Loucy (cell line): Measurements from ENCODE around the gene ENOX1.

Experiments
- H2AFZ ChIP-seq: fragments of 200-600 bp; sonication (generic); 2 replicates; pipeline ENCODE4 v1.6.0; 2016; ENCODE audit warnings: antibody characterized with exemption, mild to moderate bottlenecking, low read length, moderate library complexity
- H3F3A ChIP-seq: fragments of 200-600 bp; 2 replicates; pipeline ENCODE4 v1.6.0; 2016; ENCODE audit warnings: antibody characterized with exemption, low read depth, mild to moderate bottlenecking
- H3K27me3 ChIP-seq: fragments of 200-600 bp; sonication (generic); 2 replicates; pipeline ENCODE4 v1.6.1; 2014; ENCODE audit warnings: low read length, mild to moderate bottlenecking; ENCODE audit not compliant: insufficient read depth, poor library complexity, severe bottlenecking
- H3K36me3 ChIP-seq: fragments of 200-600 bp; sonication (generic); 2 replicates; pipeline ENCODE4 v1.6.1; 2016; ENCODE audit warnings: low read length; ENCODE audit not compliant: insufficient read depth
- H3K4me1 ChIP-seq: fragments of 200-600 bp; sonication (generic); 2 replicates; pipeline ENCODE4 v1.5.1; 2014; ENCODE audit warnings: low read length, mild to moderate bottlenecking; ENCODE audit not compliant: insufficient read depth, poor library complexity, severe bottlenecking
- H3K4me2 ChIP-seq: fragments of 200-600 bp; sonication (generic); 2 replicates; pipeline ENCODE4 v1.6.0; 2014; ENCODE audit warnings: antibody characterized with exemption, low read length, low read depth, mild to moderate bottlenecking; ENCODE audit not compliant: poor library complexity, severe bottlenecking
- H3K4me3 ChIP-seq: fragments of 200-600 bp; sonication (generic); 2 replicates; pipeline ENCODE4 v1.5.1; 2014; ENCODE audit warnings: low read length, mild to moderate bottlenecking, mixed read lengths; ENCODE audit not compliant: poor library complexity, severe bottlenecking
- H3K79me2 ChIP-seq: fragments of 200-600 bp; sonication (generic); 2 replicates; pipeline ENCODE4 v1.6.1; 2014; ENCODE audit warnings: low read length; ENCODE audit not compliant: insufficient read depth
- H3K9ac ChIP-seq: fragments of 200-600 bp; sonication (generic); 2 replicates; pipeline ENCODE4 v1.6.0; 2014; ENCODE audit warnings: mild to moderate bottlenecking, low read depth, low read length, moderate library complexity; ENCODE audit not compliant: poor library complexity, severe bottlenecking
- H3K9me2 ChIP-seq: fragments of 200-600 bp; sonication (generic); replicated peaks from 2 replicates; pipeline ENCODE4 v1.6.1; 2016; ENCODE audit warnings: low read depth, low read length, mixed read lengths
- H3K9me3 ChIP-seq: fragments of 200-600 bp; sonication (generic); 2 replicates; pipeline ENCODE4 v1.6.1; 2014; ENCODE audit warnings: mild to moderate bottlenecking, antibody characterized with exemption, low read length, low read depth; ENCODE audit not compliant: insufficient read depth
- H4K20me1 ChIP-seq: fragments of 200-600 bp; sonication (generic); 2 replicates; pipeline ENCODE4 v1.6.0; 2014; ENCODE audit warnings: antibody characterized with exemption, low read length, mild to moderate bottlenecking; ENCODE audit not compliant: insufficient read depth, poor library complexity, severe bottlenecking
- EZH2phosphoT487 ChIP-seq: fragments of 200-600 bp; IDR thresholded peaks from 2 replicates; pipeline ENCODE4 v1.6.1; 2018; ENCODE audit warnings: antibody characterized with exemption, mild to moderate bottlenecking, moderate library complexity, borderline replicate concordance
- TF ChIP-seq, protein P1 (sequence below): fragments of 200-600 bp; sonication (generic); conservative IDR thresholded peaks from 2 replicates; pipeline ENCODE4 v1.5.1; 2014; ENCODE audit warnings: mild to moderate bottlenecking, antibody characterized with exemption, low read length

ENOX1 gene

GRCh38 chr13:43364210-43365038, 422.3 kb downstream of the ENOX1 start:
- no peaks in the 10 kb centered on the region for H4K20me1 ChIP-seq
- no peaks in the 10 kb centered on the region for H3K9me3 ChIP-seq
- H3K9ac ChIP-seq = peak overlapping the region; percentile 28
- peak overlapping the region; percentile 60; the same call in 1 of the 2 replicates for H2AFZ ChIP-seq
- H3K27me3 ChIP-seq = no peaks in the 10 kb centered on the region
- TF ChIP-seq, protein P1, sequence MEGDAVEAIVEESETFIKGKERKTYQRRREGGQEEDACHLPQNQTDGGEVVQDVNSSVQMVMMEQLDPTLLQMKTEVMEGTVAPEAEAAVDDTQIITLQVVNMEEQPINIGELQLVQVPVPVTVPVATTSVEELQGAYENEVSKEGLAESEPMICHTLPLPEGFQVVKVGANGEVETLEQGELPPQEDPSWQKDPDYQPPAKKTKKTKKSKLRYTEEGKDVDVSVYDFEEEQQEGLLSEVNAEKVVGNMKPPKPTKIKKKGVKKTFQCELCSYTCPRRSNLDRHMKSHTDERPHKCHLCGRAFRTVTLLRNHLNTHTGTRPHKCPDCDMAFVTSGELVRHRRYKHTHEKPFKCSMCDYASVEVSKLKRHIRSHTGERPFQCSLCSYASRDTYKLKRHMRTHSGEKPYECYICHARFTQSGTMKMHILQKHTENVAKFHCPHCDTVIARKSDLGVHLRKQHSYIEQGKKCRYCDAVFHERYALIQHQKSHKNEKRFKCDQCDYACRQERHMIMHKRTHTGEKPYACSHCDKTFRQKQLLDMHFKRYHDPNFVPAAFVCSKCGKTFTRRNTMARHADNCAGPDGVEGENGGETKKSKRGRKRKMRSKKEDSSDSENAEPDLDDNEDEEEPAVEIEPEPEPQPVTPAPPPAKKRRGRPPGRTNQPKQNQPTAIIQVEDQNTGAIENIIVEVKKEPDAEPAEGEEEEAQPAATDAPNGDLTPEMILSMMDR = no peak
- TF ChIP-seq EZH2phosphoT487 = no peak
- H3K36me3 ChIP-seq = no peaks in the 10 kb centered on the region
- peaks cover 48% of the 10 kb centered on the region for H3K4me1 ChIP-seq
- H3K79me2 ChIP-seq = no peaks in the 10 kb centered on the region
- peak overlapping the region; percentile 41 for H3K4me3 ChIP-seq
- H3K9me2 ChIP-seq = no peaks in the 10 kb centered on the region
- H3F3A ChIP-seq = no peaks in the 10 kb centered on the region; the same call in 1 of the 2 replicates
- H3K4me2 ChIP-seq = peak overlapping the region; percentile 56

GRCh38 chr13:43363156-43363953, 423.4 kb downstream of the ENOX1 start:
- no peaks in the 10 kb centered on the region for H3K9me2 ChIP-seq
- no peak overlapping the region for H2AFZ ChIP-seq
- TF ChIP-seq, protein P1 = no peak
- no peak for TF ChIP-seq EZH2phosphoT487
- no peaks in the 10 kb centered on the region; the same call in 1 of the 2 replicates for H3F3A ChIP-seq
- H3K27me3 ChIP-seq = no peaks in the 10 kb centered on the region
- peaks cover 48% of the 10 kb centered on the region for H3K4me1 ChIP-seq
- H3K9ac ChIP-seq = no peak overlapping the region
- no peak overlapping the region for H3K4me3 ChIP-seq
- no peaks in the 10 kb centered on the region for H3K79me2 ChIP-seq
- no peaks in the 10 kb centered on the region for H3K36me3 ChIP-seq
- no peaks in the 10 kb centered on the region for H4K20me1 ChIP-seq
- H3K9me3 ChIP-seq = no peaks in the 10 kb centered on the region
- peak overlapping the region; percentile 56 for H3K4me2 ChIP-seq

DNA sequence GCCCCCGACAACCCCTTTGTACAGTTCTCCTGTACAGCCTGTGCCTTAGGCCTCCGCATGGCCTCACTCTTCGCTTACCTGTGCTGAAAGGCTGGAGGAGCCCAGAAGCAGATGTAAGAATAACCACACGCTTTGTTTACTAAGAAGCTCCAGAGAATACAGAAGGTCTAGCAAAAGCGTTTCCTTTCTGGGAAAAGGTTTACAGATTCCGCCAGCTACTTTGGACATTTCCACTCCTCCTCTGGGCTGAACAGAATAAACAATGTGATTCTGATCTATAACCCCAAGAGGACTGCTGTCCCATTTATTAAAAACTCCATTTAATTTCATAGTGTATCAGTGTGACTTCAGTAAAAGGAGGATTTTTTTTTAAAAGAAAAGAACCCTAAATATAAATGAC, 424.2 kb downstream of the ENOX1 start:
- no peaks in the 10 kb centered on the region for H3K79me2 ChIP-seq
- H4K20me1 ChIP-seq = no peaks in the 10 kb centered on the region
- 0 out of 2 replicates have a peak overlapping the region, but pooled peaks have one; percentile 1 for H2AFZ ChIP-seq
- H3K9me2 ChIP-seq = no peaks in the 10 kb centered on the region
- no peak overlapping the region for H3K4me2 ChIP-seq
- TF ChIP-seq EZH2phosphoT487 = no peak
- TF ChIP-seq, protein P1 = no peak
- H3K9me3 ChIP-seq = no peaks in the 10 kb centered on the region
- H3K36me3 ChIP-seq = no peaks in the 10 kb centered on the region
- no peaks in the 10 kb centered on the region; the same call in 1 of the 2 replicates for H3F3A ChIP-seq
- H3K4me3 ChIP-seq = no peak overlapping the region
- H3K9ac ChIP-seq = no peak overlapping the region
- peaks cover 48% of the 10 kb centered on the region for H3K4me1 ChIP-seq
- H3K27me3 ChIP-seq = no peaks in the 10 kb centered on the region
